ENCODE data around the gene IGSF9.
"Not testable (repeated sequence)": the region's sequence is repeated elsewhere in the genome, so short reads cannot be mapped to it uniquely, and the experiment has no call there.

The IGSF9 gene

DNA sequence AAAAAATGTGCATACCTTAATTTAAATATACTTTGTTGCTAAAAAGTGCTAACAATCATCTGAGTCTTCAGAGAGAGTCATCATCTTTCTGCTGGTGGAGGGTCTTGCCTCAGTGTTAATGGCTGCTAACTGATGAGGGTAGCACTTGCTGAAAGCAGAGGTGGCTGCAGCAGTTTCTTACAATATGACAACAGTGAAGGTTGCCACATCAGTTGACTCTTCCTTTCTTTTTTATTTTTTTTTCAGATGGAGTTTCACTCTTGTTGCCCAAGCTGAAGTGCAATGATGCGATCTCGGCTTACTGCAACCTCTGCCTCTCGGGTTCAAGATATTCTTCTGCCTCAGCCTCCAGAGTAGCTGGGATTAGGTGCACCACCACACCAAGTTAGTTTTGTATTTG lies 42.9 kb downstream of the IGSF9 start:
- TF ChIP-seq POLR2A (IDR thresholded peaks at IDR 0.05; ENCODE audit: low read length) = no peak
- TF ChIP-seq GATA1 (IDR thresholded peaks at IDR 0.05; ENCODE audit: low read depth, low read length) = no peak
- no peak for DNase-seq

DNA sequence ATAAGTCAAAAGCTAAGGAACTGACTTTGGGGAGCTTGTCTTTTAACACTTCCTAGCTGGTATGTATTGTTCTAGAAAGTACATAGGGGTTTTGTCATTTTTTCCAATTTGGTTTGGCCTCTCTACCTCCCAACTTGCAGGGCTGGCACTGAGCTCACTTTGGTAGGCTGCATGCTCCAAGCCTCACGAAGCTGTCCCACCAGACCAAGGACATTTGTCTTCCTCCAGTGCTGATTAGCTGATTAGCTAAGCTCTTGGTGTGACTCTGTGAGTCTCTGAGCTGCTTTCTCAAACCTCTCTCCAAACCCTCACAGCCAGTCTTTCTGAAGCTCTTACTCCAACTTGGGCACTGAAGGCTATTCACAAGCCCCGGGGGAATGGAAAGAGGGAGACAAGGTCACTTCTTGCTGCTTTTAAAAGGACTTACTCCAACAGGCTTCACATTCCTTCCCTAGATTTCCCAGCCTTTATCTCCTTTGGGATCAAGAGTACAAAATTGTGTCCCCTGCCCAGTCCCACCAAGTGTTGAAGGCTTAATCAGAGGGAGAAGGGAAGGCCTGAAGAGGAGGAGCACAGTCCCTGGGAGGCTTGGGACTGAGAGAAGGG lies 44.6 kb downstream of the IGSF9 start:
- DNase-seq = peak; percentile 14 to 21
- TF ChIP-seq GATA1 (IDR thresholded peaks at IDR 0.05; ENCODE audit: low read depth, low read length) = no peak
- no peak for TF ChIP-seq POLR2A (IDR thresholded peaks at IDR 0.05; ENCODE audit: low read length)

DNA sequence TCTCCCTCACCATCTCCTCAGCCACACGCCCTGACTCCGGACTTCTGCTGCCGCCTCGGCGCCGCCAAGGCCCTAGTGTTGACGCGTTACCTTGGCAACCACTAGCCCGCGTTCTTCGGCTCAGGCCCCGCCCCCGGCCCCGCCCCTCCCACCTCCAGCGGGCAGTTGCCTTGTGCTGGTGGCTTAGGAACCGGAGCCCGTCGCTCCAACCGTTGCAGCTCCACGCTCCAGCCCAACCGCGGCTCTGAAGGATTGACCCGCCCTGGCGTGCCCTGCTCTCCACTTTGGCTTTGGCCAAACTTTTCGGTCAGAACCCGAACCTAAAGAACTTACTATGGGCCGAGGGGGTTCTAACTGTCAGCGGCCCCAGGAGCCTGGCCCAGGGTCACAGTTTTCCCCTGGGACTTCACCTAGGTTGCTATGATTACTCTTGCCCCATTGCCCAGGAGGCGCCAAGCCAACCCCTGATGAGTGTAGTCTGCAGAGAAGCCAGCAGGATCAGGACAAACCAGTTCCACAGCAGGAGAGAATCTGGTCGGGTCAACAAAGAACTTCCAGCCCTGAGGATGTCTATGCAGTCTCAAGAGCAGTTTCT lies 45.2 kb downstream of the IGSF9 start, which contains the start of gene CFAP45:
Gene CFAP45 (minus strand): TSS at position 80 of the 595 bp plus-strand sequence. CDS start 67 bp downstream, at position 13.
- TF ChIP-seq POLR2A (IDR thresholded peaks at IDR 0.05; ENCODE audit: low read length) (no peak), GATA1 (IDR thresholded peaks at IDR 0.05; ENCODE audit: low read depth, low read length) (no peak)
- DNase-seq = peak; percentile 90

DNA sequence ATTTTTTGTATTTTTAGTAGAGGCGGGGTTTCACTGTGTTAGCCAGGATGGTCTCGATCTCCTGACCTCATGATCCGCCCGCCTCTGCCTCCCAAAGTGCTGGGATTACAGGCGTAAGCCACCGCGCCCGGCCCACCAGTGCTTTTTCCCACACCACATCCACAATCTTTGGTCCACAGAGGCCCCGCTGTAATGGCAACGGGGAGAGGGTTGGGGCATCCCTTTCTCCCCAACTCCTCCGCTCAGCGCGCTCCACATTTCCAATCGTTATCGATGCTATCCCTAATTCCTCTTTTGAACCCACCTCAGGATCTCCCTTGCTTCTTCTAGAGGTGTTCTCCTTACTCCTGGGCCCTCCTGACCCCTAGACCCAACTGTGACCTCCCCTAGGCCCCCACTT lies 45.8 kb downstream of the IGSF9 start:
- DNase-seq = not testable (repeated sequence)

DNA sequence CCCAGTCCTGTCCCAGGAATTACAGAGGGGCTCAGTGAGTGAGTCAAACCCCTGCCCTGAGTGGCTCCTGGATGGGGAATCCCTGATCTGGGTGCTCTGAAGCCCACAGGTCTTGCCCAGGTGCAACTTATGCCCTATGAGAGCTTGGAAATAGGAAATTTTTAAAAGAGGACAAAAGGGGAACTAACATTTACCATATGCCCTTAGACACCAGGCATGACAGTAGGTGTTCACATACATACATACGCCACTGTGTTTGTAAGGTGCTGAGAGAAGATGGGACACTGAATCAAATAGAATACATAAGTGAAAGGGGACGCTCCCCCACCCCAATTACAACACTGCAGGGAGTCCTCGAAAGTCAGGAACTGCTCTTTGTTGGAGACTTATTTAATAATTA lies 46.9 kb downstream of the IGSF9 start:
- TF ChIP-seq GATA1 (IDR thresholded peaks at IDR 0.05; ENCODE audit: low read depth, low read length) (no peak), POLR2A (IDR thresholded peaks at IDR 0.05; ENCODE audit: low read length) (no peak)
- no peak for DNase-seq

DNA sequence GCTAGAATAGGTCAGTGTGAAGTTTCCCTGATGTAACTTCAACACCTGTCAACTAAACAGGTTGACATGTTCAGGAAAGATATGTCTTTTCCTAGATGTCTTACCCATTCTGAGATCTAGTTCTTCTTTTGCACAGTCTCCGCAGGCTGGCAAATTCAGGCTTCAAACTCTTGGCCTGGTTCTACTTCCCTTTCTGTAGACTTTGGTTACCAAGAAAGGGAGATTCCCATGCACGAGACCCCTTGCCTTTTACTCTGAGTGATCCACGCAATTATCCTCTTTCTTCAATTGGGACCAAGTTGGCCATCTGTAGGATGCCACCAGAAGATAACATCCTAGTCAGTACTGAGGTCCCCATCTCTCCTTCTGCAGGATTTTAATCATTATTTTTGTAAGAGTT lies 47.5 kb downstream of the IGSF9 start:
- DNase-seq = no peak
- TF ChIP-seq GATA1 (IDR thresholded peaks at IDR 0.05; ENCODE audit: low read depth, low read length) = no peak
- no peak for TF ChIP-seq POLR2A (IDR thresholded peaks at IDR 0.05; ENCODE audit: low read length)

DNA sequence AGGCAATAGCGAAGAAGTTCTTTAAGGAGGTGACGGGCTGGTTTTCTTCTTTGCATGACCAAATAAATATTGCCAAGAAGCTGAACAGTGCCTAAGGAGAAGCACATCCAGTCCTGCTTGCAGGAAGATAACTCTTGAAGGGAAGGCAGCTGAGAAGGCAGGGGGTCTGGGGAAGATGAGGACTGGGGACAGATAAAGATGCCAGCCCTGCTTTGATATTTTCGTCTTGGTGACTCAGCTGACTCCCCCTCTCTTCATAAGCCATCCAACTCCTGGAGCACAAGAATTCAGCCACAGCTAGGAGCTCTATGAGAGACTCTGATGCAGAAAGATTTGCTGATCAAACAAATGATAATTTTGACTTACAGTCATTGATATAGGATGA lies 48.9 kb downstream of the IGSF9 start:
- TF ChIP-seq POLR2A (IDR thresholded peaks at IDR 0.05; ENCODE audit: low read length) = no peak

DNA sequence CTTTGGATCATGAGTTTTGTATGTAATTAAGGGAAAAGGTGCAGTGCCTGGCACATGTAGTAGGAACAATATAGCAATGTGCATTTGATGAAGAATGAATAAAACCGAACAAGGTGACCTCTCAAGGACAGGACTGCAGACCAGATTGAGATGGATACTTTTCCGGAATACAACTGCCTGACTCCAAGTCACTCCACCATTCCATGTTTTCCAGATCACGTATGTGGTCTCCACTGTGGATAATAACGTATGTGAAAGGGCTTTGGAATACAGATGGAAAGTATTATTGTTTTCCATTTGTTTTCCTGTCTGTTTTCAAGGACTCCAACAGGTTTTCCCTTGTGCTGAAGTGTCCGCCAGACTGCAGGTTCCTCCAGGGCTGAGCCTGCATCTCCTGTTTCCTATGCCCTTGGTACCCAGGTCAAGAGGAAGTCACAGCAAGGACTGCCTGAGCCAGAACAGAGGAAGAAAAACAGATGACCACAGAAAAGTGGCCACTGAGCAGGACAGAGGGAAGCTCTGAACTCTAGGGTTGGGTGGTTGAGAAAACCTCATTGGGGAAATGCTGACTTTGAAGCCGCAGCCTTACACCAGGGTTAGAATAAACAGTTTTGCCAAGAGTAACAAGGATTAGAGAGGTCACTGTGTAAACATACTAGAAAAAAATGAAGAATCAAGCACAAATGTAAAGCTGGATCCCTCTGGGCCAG lies 49.4 kb downstream of the IGSF9 start:
- TF ChIP-seq POLR2A (IDR thresholded peaks at IDR 0.05; ENCODE audit: low read length) (no peak), GATA1 (IDR thresholded peaks at IDR 0.05; ENCODE audit: low read depth, low read length) (no peak)
- DNase-seq = no peak

More for the DNA sequence above, 48.9 kb downstream of the IGSF9 start:
- DNase-seq = no peak

DNA sequence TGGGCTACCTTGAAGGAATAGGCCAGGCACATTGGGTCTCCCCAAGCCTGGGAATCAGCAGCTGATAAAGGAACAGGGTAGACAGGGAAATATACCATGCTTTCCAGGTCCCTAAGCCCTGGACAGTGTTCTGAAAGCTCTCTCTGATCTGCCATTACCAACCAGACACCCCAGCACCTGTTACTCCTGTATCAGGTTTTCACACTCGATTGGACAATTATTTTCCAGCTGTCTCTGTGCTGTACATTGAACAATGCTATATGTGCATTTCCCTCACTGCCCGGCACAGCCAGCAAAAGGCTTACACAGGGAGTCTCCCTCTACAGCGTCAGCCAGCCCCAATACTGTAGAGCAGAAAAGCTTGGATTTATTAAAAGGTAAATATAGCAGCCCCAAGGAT lies 50.1 kb downstream of the IGSF9 start:
- DNase-seq = no peak
- TF ChIP-seq GATA1 (IDR thresholded peaks at IDR 0.05; ENCODE audit: low read depth, low read length) = no peak
- TF ChIP-seq POLR2A (IDR thresholded peaks at IDR 0.05; ENCODE audit: low read length) = no peak

DNA sequence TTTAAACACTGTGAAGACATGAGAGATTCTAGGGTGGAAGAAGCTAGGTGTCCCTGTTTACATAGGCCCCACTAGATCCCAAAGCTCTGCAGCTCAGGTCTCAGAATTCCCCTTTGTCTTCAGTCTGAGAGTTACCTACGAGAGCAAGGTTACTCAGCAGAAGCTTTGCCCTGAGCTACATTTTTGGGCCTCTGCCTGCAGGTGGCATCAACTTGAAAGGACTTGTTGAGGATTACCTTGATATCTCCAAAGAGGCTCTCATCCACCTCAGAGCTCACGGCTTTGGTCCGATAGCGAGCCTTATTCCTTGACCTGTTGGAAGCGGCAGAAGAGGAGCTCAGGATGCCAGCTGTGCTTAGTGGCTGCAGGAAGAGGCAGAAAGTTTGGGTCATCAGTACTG lies 52.5 kb downstream of the IGSF9 start:
- DNase-seq = no peak
- no peak for TF ChIP-seq POLR2A (IDR thresholded peaks at IDR 0.05; ENCODE audit: low read length)
- no peak for TF ChIP-seq GATA1 (IDR thresholded peaks at IDR 0.05; ENCODE audit: low read depth, low read length)

DNA sequence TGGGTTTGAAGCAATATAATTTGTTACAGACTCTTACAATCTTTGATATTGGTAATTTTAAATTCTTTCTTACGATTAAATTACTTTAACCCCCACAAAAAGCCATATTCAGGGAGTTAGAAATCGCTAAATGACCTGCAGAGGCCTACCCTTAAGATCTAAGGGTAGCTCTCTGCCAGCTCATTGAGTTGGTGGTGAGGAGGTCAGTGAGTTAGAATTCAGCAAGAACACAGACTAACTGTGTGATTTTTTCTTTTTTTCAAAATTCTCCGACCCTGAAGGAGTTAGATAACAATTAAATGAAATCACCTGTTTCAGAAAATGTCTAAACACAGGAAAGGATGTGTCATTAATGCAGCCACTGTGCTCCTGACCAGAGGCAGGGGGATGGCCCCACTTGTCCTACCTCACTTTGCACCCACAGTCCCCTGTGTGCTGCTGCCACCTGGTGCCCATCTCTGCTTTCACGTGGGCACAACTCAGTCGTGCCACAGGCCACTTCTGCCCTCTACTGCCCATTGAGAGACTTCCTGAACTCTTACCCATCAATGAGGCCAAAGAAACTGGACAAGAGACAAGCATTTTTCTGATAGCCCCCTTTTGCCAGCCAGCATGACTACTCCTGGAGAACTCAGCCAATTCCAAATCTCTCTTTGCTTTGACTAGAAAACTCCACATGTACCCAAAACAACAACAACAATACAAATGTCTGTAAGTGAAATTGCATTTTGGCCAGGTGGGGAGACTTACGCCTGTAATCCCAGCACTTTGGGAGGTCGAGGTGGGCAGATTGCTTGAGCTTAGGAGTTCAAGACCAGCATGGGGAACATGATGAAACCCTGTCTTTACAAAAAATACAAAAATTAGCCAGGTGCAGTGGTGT lies 53.9 kb downstream of the IGSF9 start:
- peak; percentile 70 to 77 for DNase-seq
- no peak for TF ChIP-seq POLR2A (IDR thresholded peaks at IDR 0.05; ENCODE audit: low read length)
- no peak for TF ChIP-seq GATA1 (IDR thresholded peaks at IDR 0.05; ENCODE audit: low read depth, low read length)

DNA sequence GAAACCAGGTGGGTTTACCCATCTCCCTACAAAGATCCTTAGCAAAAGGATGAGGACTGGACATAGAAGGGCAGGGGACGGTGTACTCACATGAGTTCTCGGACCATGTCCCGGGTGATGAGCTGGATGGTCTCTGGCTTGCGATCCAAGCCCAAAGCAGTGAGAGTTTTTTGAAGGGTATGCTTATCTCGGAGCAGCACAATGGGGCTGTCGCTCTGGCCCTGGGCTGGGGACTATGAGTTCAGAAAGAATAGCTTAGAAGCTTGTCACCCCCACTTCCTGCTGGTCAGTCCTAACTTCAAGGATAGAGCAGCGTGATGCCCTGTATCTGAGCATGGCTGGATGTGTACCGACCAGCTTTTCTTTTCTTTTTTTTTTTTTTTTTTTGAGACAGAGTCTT lies 55.0 kb downstream of the IGSF9 start:
- DNase-seq = no peak
- TF ChIP-seq GATA1 (IDR thresholded peaks at IDR 0.05; ENCODE audit: low read depth, low read length) (no peak), POLR2A (IDR thresholded peaks at IDR 0.05; ENCODE audit: low read length) (no peak)

DNA sequence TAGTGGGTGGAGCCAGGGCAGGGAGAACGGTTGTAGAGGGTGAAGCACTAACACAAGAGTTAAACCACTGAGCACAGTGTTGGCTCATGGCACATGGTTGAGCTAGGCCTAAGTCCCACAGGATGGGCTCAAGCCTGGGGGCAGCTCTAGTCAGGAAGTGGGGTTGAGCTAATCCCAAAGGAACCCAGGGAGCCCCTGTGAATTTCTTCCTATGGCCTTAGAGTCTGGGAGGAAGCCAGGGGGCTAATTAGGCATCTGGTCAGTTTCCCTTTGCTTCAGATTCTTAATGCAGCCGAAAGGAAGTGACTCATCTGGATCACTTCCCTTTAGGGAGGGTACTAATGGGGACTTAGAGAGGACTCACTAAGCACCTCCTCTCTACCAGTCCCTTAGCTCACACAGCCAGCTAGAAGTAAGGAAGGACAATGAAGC lies 55.6 kb downstream of the IGSF9 start:
- peak in 1 of 2 experiments; percentile 6 for DNase-seq
- TF ChIP-seq GATA1 (IDR thresholded peaks at IDR 0.05; ENCODE audit: low read depth, low read length) (no peak), POLR2A (IDR thresholded peaks at IDR 0.05; ENCODE audit: low read length) (no peak)

DNA sequence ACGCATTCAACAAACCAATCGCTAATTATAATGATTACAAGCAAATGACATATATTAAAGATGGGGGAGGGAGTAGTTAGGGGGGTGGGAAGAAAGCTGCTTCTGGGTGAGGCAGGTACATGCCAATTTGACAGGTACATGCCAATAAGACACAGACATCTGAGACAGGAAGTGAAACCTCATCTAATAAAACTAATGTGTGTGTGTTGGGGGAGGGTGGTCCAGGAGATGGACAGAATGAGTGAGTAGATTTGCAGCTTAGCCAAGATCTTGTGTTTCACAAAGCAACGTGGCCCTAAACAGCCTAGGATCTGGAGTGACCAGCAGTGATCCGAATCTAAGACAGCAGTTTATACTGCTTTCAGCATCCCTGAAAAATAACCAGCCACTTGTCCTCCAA lies 56.2 kb downstream of the IGSF9 start:
- no peak for DNase-seq
- no peak for TF ChIP-seq GATA1 (IDR thresholded peaks at IDR 0.05; ENCODE audit: low read depth, low read length)
- TF ChIP-seq POLR2A (IDR thresholded peaks at IDR 0.05; ENCODE audit: low read length) = no peak
